Esophagus (tissue), 2 donors: Measurements from ENCODE around the gene RABGAP1L. TPM values are rescaled to one million over a fixed set of nuclear protein-coding genes. Genes with fewer than 3 reads are reported as not detected.
"Not testable (repeated sequence)": the region's sequence is repeated elsewhere in the genome, so short reads cannot be mapped to it uniquely, and the experiment has no call there.

Experiments
- H3K27ac ChIP-seq, 2 donors: one replicate each; pipeline ENCODE4 v1.5.1; 2013; ENCODE audit warnings: low read depth in 2 of 2, mild to moderate bottlenecking in 2 of 2, inconsistent platforms in 1 of 2, low read length in 1 of 2, moderate library complexity in 1 of 2
- H3K27me3 ChIP-seq, 2 donors: one replicate each; pipeline ENCODE4 v1.6.1; 2013; ENCODE audit warnings: low read length in 2 of 2, control low read depth in 1 of 2, mild to moderate bottlenecking in 1 of 2; ENCODE audit not compliant: insufficient read depth in 2 of 2, control insufficient read depth in 1 of 2
- H3K36me3 ChIP-seq, 2 donors: one replicate each; pipeline ENCODE4 v1.6.1; 2013; ENCODE audit warnings: low read length in 1 of 2; ENCODE audit not compliant: control insufficient read depth in 2 of 2, insufficient read depth in 2 of 2
- H3K4me1 ChIP-seq, 2 donors: one replicate each; pipeline ENCODE4 v1.6.1; 2013; ENCODE audit warnings: low read length in 1 of 2; ENCODE audit not compliant: control insufficient read depth in 2 of 2, insufficient read depth in 2 of 2
- H3K4me3 ChIP-seq, 2 donors: one replicate each; pipeline ENCODE4 v1.5.1; 2013; ENCODE audit warnings: low read length in 2 of 2, mild to moderate bottlenecking in 2 of 2, low read depth in 1 of 2, moderate library complexity in 1 of 2
- H3K9me3 ChIP-seq, 2 donors: one replicate each; pipeline ENCODE4 v1.6.1; 2013; ENCODE audit warnings: mild to moderate bottlenecking in 2 of 2, low read depth in 1 of 2, low read length in 1 of 2, moderate library complexity in 1 of 2; ENCODE audit not compliant: control insufficient read depth in 2 of 2, insufficient read depth in 1 of 2
- WGBS, 2 donors: extraction: QIAGEN DNeasy Blood & Tissue Kit; methylation state at CpG; one replicate each; pipeline ENCODE4 v1.1.7; 2013; 5-methylcytosine and 5-hydroxymethylcytosine counted together
- polyA plus RNA-seq, 2 donors: library from polyadenylated mRNA; stranded (reverse); fragments of 200-250 nt; gene quantifications; one replicate each; pipeline ENCODE4 v1.2.3, GENCODE V29; 2013
- donor health status: healthy with polysubstance abuse.
- donor health status: Bipolar disorder and iron deficiency.

The RABGAP1L gene
- polyA plus RNA-seq, 2 donors, result 9.2 to 13.0 TPM

GRCh38 chr1:174297351-174297750 is 138.0 kb downstream of the RABGAP1L start:
- Histone ChIP-seq H3K4me3 (no peak overlapping the region), H3K9me3 (peaks cover 3 to 5% of the 10 kb centered on the region in 2 donors), H3K36me3 (no peaks in the 10 kb centered on the region), H3K27me3 (no peaks in the 10 kb centered on the region), H3K27ac (no peak overlapping the region), H3K4me1 (no peaks in the 10 kb centered on the region)
- WGBS, 2 donors, result 86 to 88% methylated on average over 10 of the region's 10 CpGs

- no peaks in the 10 kb centered on the region for H3K36me3 ChIP-seq
- H3K4me1 ChIP-seq, result no peaks in the 10 kb centered on the region
- no peaks in the 10 kb centered on the region for H3K27me3 ChIP-seq
- peaks cover 3 to 5% of the 10 kb centered on the region in 2 donors for H3K9me3 ChIP-seq
- WGBS, 2 donors, result 94 to 97% methylated on average over 5 of the region's 5 CpGs
- H3K27ac ChIP-seq, result no peak overlapping the region
- no peak overlapping the region for H3K4me3 ChIP-seq
Observed at GRCh38 chr1:174301295-174302077, 142.2 kb downstream of the RABGAP1L start.

DNA sequence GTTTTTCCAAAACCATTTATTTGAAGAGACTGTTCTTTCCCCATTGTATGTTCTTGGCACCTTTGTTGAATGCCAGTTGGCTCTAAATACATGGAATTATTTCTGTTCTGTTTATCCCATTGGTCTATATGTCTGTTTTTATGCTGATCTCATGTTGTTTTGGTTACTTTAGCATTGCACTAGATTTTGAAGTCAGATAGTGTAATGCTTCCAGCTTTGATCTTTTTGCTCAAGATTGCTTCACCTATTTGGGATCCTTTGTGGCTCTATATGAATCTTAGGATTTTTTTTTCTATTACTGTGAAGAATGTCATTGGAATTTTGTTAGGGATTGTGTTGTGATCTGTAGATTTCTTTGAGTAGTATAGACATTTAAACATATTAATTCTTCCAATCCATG is 149.3 kb downstream of the RABGAP1L start:
- Histone ChIP-seq H3K4me3 (no peak overlapping the region), H3K27me3 (no peaks in the 10 kb centered on the region), H3K4me1 (no peaks in the 10 kb centered on the region), H3K36me3 (no peaks in the 10 kb centered on the region), H3K27ac (no peak overlapping the region), H3K9me3 (no peaks in the 10 kb centered on the region)

- H3K9me3 ChIP-seq, result no peaks in the 10 kb centered on the region
- H3K27me3 ChIP-seq, result no peaks in the 10 kb centered on the region
- no peaks in the 10 kb centered on the region for H3K4me1 ChIP-seq
- H3K36me3 ChIP-seq, result no peaks in the 10 kb centered on the region
- no peak overlapping the region for H3K4me3 ChIP-seq
- no peak overlapping the region for H3K27ac ChIP-seq
Observed at GRCh38 chr1:174309490-174309889, 150.2 kb downstream of the RABGAP1L start.

DNA sequence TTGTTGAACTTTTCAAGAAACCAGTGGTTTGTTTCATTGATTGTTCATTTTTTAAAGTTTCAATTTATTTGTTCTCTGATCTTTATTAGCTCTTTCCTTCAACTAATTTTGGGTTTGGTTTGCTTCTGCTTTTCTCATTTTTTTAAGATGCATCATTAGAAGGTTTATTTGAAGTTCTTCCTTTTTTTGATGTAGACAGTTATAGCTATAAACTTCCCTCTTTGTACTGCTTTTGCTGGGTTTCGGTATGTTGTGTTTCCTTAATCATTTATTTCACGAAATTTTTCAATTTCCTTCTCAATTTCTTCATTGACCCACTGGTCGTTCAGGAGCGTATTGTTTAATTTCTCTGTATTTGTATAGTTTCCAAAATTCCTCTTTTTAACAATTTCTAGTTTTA is 155.1 kb downstream of the RABGAP1L start:
- Histone ChIP-seq H3K27ac (no peak overlapping the region), H3K36me3 (no peaks in the 10 kb centered on the region), H3K27me3 (no peaks in the 10 kb centered on the region), H3K4me1 (no peaks in the 10 kb centered on the region), H3K4me3 (no peak overlapping the region), H3K9me3 (peaks cover 0 to 2% of the 10 kb centered on the region in 2 donors)
- WGBS, 2 donors, result 94 to 95% methylated on average over 4 of the region's 4 CpGs

- no peaks in the 10 kb centered on the region for H3K27me3 ChIP-seq
- no peaks in the 10 kb centered on the region for H3K4me1 ChIP-seq
- no peak overlapping the region for H3K27ac ChIP-seq
- no peak overlapping the region for H3K4me3 ChIP-seq
- peaks cover 0 to 2% of the 10 kb centered on the region in 2 donors for H3K9me3 ChIP-seq
- WGBS, 2 donors, result 97 to 100% methylated on average over 2 of the region's 2 CpGs
- H3K36me3 ChIP-seq, result no peaks in the 10 kb centered on the region
Observed at GRCh38 chr1:174315239-174315638, 155.9 kb downstream of the RABGAP1L start.

GRCh38 chr1:174320897-174321296 is 161.6 kb downstream of the RABGAP1L start:
- H3K36me3 ChIP-seq, result not testable (repeated sequence)
- 97 to 100% methylated on average over 3 of the region's 3 CpGs for WGBS, 2 donors

DNA sequence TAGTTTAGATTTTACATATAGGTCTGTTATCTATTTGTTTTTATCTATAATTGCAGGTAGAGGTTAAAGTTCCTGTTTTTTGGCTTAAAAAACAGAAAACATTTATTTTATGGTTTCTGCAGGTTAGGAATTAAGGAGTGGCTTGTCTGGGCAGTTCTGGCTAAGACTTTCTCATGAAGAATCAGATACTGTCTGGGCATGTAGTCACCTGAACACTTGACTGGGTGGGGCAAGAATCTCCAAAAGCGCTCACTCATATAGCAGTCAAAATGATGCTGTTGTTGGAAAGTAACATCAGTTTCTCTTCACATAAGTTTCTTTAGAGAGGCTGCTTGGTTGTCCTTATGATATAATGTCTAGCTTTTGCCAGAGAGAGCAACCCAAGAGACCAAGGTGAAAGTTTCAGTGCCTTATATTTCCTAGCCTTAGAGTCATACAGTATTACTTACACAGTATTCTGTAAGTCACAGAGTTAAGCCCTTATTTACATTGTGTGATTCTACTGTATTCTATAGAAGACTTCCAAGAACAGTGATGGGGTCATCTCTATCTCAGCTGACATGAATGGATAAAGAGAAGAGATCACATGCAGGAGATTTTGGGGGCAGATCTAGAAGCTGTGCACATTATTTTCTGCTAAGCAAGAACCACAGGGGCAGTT is 163.0 kb downstream of the RABGAP1L start:
- H3K27ac ChIP-seq, result peak overlapping the region in 1 of 2 donors; percentile 17
- H3K27me3 ChIP-seq, result no peaks in the 10 kb centered on the region
- peaks cover 0 to 3% of the 10 kb centered on the region in 2 donors for H3K36me3 ChIP-seq
- no peaks in the 10 kb centered on the region for H3K4me1 ChIP-seq
- peaks cover 0 to 4% of the 10 kb centered on the region in 2 donors for H3K9me3 ChIP-seq
- 65 to 83% methylated on average over 1 of the region's 1 CpG for WGBS, 2 donors
- H3K4me3 ChIP-seq, result no peak overlapping the region

More at GRCh38 chr1:174320897-174321296, 161.6 kb downstream of the RABGAP1L start:
- not testable (repeated sequence) for H3K9me3 ChIP-seq, H3K27me3 ChIP-seq, H3K4me3 ChIP-seq, H3K27ac ChIP-seq, H3K4me1 ChIP-seq

GRCh38 chr1:174324493-174324892 is 165.2 kb downstream of the RABGAP1L start:
- Histone ChIP-seq H3K9me3 (peaks cover 0 to 4% of the 10 kb centered on the region in 2 donors), H3K36me3 (peaks cover 0 to 3% of the 10 kb centered on the region in 2 donors), H3K27ac (no peak overlapping the region), H3K27me3 (no peaks in the 10 kb centered on the region), H3K4me1 (no peaks in the 10 kb centered on the region), H3K4me3 (no peak overlapping the region)
- 97 to 99% methylated on average over 1 of the region's 1 CpG for WGBS, 2 donors

DNA sequence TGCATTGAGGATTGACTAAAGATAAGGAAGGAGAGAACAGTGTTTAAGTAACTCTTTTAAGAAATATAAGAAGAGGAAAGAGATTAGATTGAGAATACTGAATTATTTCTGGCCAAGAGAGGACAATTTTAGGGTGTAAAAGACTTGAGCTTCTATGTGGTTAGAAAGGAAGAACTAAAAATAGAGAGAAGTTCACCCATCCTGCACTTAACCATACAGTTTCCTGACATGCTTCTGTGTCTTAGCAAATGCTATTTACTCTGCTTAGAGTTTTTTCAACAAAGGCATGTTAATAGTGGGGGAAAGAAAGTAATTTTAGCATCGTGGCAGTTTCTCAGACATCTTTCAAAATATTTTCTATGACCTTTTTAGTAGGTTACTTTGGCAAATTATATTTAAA is 165.6 kb downstream of the RABGAP1L start:
- 56 to 57% methylated on average over 1 of the region's 1 CpG for WGBS, 2 donors
- Histone ChIP-seq H3K4me1 (no peaks in the 10 kb centered on the region), H3K9me3 (peaks cover 0 to 4% of the 10 kb centered on the region in 2 donors), H3K4me3 (no peak overlapping the region), H3K27ac (no peak overlapping the region), H3K36me3 (peaks cover 0 to 3% of the 10 kb centered on the region in 2 donors), H3K27me3 (no peaks in the 10 kb centered on the region)
